Neural cell (in vitro differentiated cells): ENCODE measurements around the gene IBTK. TPM values are rescaled to one million over a fixed set of nuclear protein-coding genes. Genes with fewer than 3 reads are reported as not detected.

Source experiments
- H2AFZ ChIP-seq: fragments of 200-600, 300-800 bp; sonication (generic), shearing (Covaris generic); 2 replicates; pipeline ENCODE4 v1.6.0; 2014; ENCODE audit warnings: low read depth, mild to moderate bottlenecking, antibody characterized with exemption, low read length, moderate library complexity
- H3F3A ChIP-seq: fragments of 200-600 bp; shearing (Covaris generic); 2 replicates; pipeline ENCODE4 v1.6.1; 2016; ENCODE audit warnings: mild to moderate bottlenecking, moderate library complexity, mixed read lengths, antibody characterized with exemption, low read length; ENCODE audit not compliant: insufficient read depth, poor library complexity, severe bottlenecking
- H3K27ac ChIP-seq: fragments of 200-600, 300-800 bp; sonication (generic), shearing (Covaris generic); 2 replicates; pipeline ENCODE4 v1.5.1; 2014; ENCODE audit warnings: mild to moderate bottlenecking, low read length, moderate library complexity
- H3K27me3 ChIP-seq: fragments of 300-800, 200-600 bp; sonication (generic), shearing (Covaris generic); 2 replicates; pipeline ENCODE4 v1.6.0; 2014; ENCODE audit warnings: mild to moderate bottlenecking, low read depth, low read length, moderate library complexity; ENCODE audit not compliant: insufficient read depth
- H3K36me3 ChIP-seq: fragments of 300-800, 200-600 bp; sonication (generic), shearing (Covaris generic); 2 replicates; pipeline ENCODE4 v1.5.1; 2014; ENCODE audit warnings: mild to moderate bottlenecking, antibody characterized with exemption, low read length, moderate library complexity; ENCODE audit not compliant: insufficient read depth
- H3K4me2 ChIP-seq: fragments of 300-800, 200-600 bp; sonication (generic), shearing (Covaris generic); 2 replicates; pipeline ENCODE4 v1.6.0; 2014; ENCODE audit warnings: mild to moderate bottlenecking, low read length
- H3K4me3 ChIP-seq: fragments of 300-800, 200-600 bp; sonication (generic), shearing (Covaris generic); 2 replicates; pipeline ENCODE4 v1.5.1; 2014; ENCODE audit warnings: mild to moderate bottlenecking, low read length, moderate library complexity
- H3K79me2 ChIP-seq: fragments of 200-600 bp; shearing (Covaris generic); replicated peaks from 2 replicates; pipeline ENCODE4 v1.6.0; 2014; ENCODE audit warnings: mild to moderate bottlenecking, low read length, moderate library complexity; ENCODE audit not compliant: insufficient read depth
- H3K9ac ChIP-seq: fragments of 300-800, 200-600 bp; sonication (generic), shearing (Covaris generic); 2 replicates; pipeline ENCODE4 v1.6.1; 2016; ENCODE audit warnings: mild to moderate bottlenecking, low read length, mixed read lengths
- H3K9me2 ChIP-seq: fragments of 200-600 bp; shearing (Covaris generic); 2 replicates; pipeline ENCODE4 v1.6.1; 2016; ENCODE audit warnings: mild to moderate bottlenecking, low read length, mixed read lengths; ENCODE audit not compliant: insufficient read depth
- H3K9me3 ChIP-seq: fragments of 200-600, 300-800 bp; sonication (generic), shearing (Covaris generic); 2 replicates; pipeline ENCODE4 v1.6.1; 2016; ENCODE audit warnings: mild to moderate bottlenecking, mixed run types, low read length, moderate library complexity, mixed read lengths
- H4K20me1 ChIP-seq: fragments of 200-600 bp; shearing (Covaris generic); 2 replicates; pipeline ENCODE4 v1.6.1; 2016; ENCODE audit warnings: mild to moderate bottlenecking, mixed run types; ENCODE audit not compliant: insufficient read depth
- CTCF ChIP-seq: fragments of 450-650 bp; IDR thresholded peaks from 2 replicates; pipeline ENCODE4 v1.5.1; 2014; ENCODE audit warnings: antibody characterized with exemption, mild to moderate bottlenecking, moderate library complexity; ENCODE audit not compliant: poor library complexity, severe bottlenecking
- EP300 ChIP-seq: fragments of 450-650 bp; conservative IDR thresholded peaks from 2 replicates; pipeline ENCODE4 v1.6.1; 2014; ENCODE audit warnings: antibody characterized with exemption, mild to moderate bottlenecking, moderate library complexity; ENCODE audit not compliant: poor library complexity, severe bottlenecking
- POLR2AphosphoS5 ChIP-seq: IDR thresholded peaks from 2 replicates; pipeline ENCODE4 v1.6.1; 2012
- RAD21 ChIP-seq: fragments of 450-650 bp; conservative IDR thresholded peaks from 2 replicates; pipeline ENCODE4 v1.6.1; 2014; ENCODE audit warnings: antibody characterized with exemption, mild to moderate bottlenecking, moderate library complexity
- REST ChIP-seq: IDR thresholded peaks from 2 replicates; pipeline ENCODE4 v1.6.1; 2012; ENCODE audit warnings: borderline replicate concordance
- SMC3 ChIP-seq: fragments of 450-650 bp; conservative IDR thresholded peaks from 2 replicates; pipeline ENCODE4 v1.6.1; 2014; ENCODE audit warnings: antibody characterized with exemption, mild to moderate bottlenecking, moderate library complexity; ENCODE audit not compliant: poor library complexity
- polyA plus RNA-seq: library from polyadenylated mRNA; depleted of rRNA; stranded (reverse); fragments of >200 nt; gene quantifications from 2 replicates; pipeline ENCODE4 v1.2.3, GENCODE V29; 2014

The IBTK gene
- polyA plus RNA-seq, 1 donor from 2014 or later: 64.6 TPM

GRCh38 chr6:82251942-82252341 is 4.4 kb upstream of the IBTK start:
- no peaks in the 10 kb centered on the region for H3F3A ChIP-seq
- H3K27ac ChIP-seq: no peak overlapping the region
- TF ChIP-seq REST (no peak), SMC3 (peak; percentile 88), RAD21 (peak; percentile 81), CTCF (peak; percentile 74)
- H2AFZ ChIP-seq: no peak overlapping the region
- H4K20me1 ChIP-seq: no peaks in the 10 kb centered on the region
- no peak overlapping the region for H3K9ac ChIP-seq
- no peaks in the 10 kb centered on the region for H3K27me3 ChIP-seq
- no peak overlapping the region for H3K4me3 ChIP-seq
- peaks cover 2% of the 10 kb centered on the region for H3K79me2 ChIP-seq
- H3K9me3 ChIP-seq: no peaks in the 10 kb centered on the region
- no peak overlapping the region for H3K4me2 ChIP-seq
- no peaks in the 10 kb centered on the region for H3K9me2 ChIP-seq
- no peaks in the 10 kb centered on the region for H3K36me3 ChIP-seq

GRCh38 chr6:82249381-82250253 is 2.1 kb upstream of the IBTK start:
- H3K4me3 ChIP-seq: no peak overlapping the region
- no peaks in the 10 kb centered on the region for H3K9me3 ChIP-seq
- H3K4me2 ChIP-seq: no peak overlapping the region
- H2AFZ ChIP-seq: no peak overlapping the region
- no peak overlapping the region for H3K9ac ChIP-seq
- H3K79me2 ChIP-seq: peaks cover 25% of the 10 kb centered on the region
- no peaks in the 10 kb centered on the region for H3K36me3 ChIP-seq
- H4K20me1 ChIP-seq: no peaks in the 10 kb centered on the region
- TF ChIP-seq EP300: no peak
- no peaks in the 10 kb centered on the region for H3F3A ChIP-seq
- H3K27me3 ChIP-seq: no peaks in the 10 kb centered on the region
- H3K9me2 ChIP-seq: no peaks in the 10 kb centered on the region
- H3K27ac ChIP-seq: no peak overlapping the region

- no peak for TF ChIP-seq POLR2AphosphoS5
- TF ChIP-seq EP300: no peak
- TF ChIP-seq CTCF: no peak
- TF ChIP-seq RAD21: no peak
- Histone ChIP-seq H3K4me3 (peak overlapping the region; percentile 89), H3K27ac (peak overlapping the region; percentile 92), H3K9ac (peak overlapping the region; percentile 96), H3K79me2 (peaks cover 37% of the 10 kb centered on the region), H4K20me1 (no peaks in the 10 kb centered on the region), H3K36me3 (no peaks in the 10 kb centered on the region), H3K9me3 (no peaks in the 10 kb centered on the region), H3F3A (no peaks in the 10 kb centered on the region), H3K27me3 (no peaks in the 10 kb centered on the region), H2AFZ (peak overlapping the region; percentile 95), H3K4me2 (peak overlapping the region; percentile 97), H3K9me2 (no peaks in the 10 kb centered on the region)
Measured at GRCh38 chr6:82248273-82248735, 760 bp upstream of the IBTK start.
